GM12878 (cell line): ENCODE measurements around the gene PCED1B. TPM values are rescaled to one million over a fixed set of nuclear protein-coding genes. Genes with fewer than 3 reads are reported as not detected.

Experiments used
- ATAC-seq: fragments of 200-7000 bp; cut with Tn5 transposase; 3 replicates; pipeline ENCODE4 v1.9.1; 2020; ENCODE audit warnings: mild to moderate bottlenecking, moderate library complexity
- BruUV-seq: library from RNA; stranded (reverse); fragments of 400-500 nt; replicated peaks from 2 replicates; lab custom pipeline; 2021; lab: Mats Ljungman, UMichigan
- CTCF ChIA-PET: fragments of 300-600 bp; sonication (Branson Sonifier 250); formaldehyde crosslinking; extraction: SDS; loops from one replicate; lab custom pipeline; 2021; ENCODE audit warnings: inconsistent platforms; lab: Yijun Ruan, JAX
- POLR2A ChIA-PET: fragments of 350-600 bp; formaldehyde crosslinking; extraction: SDS; loops from one replicate; lab custom pipeline; 2021; ENCODE audit warnings: inconsistent platforms; lab: Charles Lee
- RAD21 ChIA-PET: fragments of 300-600 bp; sonication (Branson Sonifier 250); formaldehyde crosslinking; loops from one replicate; lab custom pipeline; 2023; ENCODE audit warnings: antibody characterized with exemption; ENCODE audit not compliant: unreplicated experiment; lab: Charles Lee
- SMC1A ChIA-PET: fragments of 300-600 bp; sonication (Branson Sonifier 250); formaldehyde crosslinking; loops from one replicate; lab custom pipeline; 2023; ENCODE audit not compliant: unreplicated experiment, uncharacterized antibody; lab: Charles Lee
- DNase-seq: peaks from one replicate; pipeline ENCODE4 v3.0.0-alpha.2; 2011; ENCODE audit warnings: low read depth, low spot score
- FAIRE-seq: peaks from 3 replicates; lab custom pipeline; 2011; peaks lifted over from hg19 to GRCh38; lab: Jason Lieb, UNC
- H2AFZ ChIP-seq: 2 replicates; pipeline ENCODE4 v1.6.0; 2011; ENCODE audit warnings: low read depth, low read length, control low read depth; ENCODE audit not compliant: control insufficient read depth
- H3K27ac ChIP-seq: 2 replicates; pipeline ENCODE4 v1.5.1; 2011; ENCODE audit warnings: control low read depth; ENCODE audit not compliant: control insufficient read depth, insufficient read depth
- H3K27me3 ChIP-seq, 2 experiments: replicated peaks in 1 of 2; 2 replicates each; pipeline versions ENCODE4 v1.6.0 to v1.6.1; 2011; ENCODE audit warnings: low read length in 1 of 2; ENCODE audit not compliant: control insufficient read depth in 2 of 2, insufficient read depth in 2 of 2
- H3K36me3 ChIP-seq, 2 experiments: 2 replicates each; pipeline ENCODE4 v1.5.1; 2011; ENCODE audit warnings: low read length in 1 of 2; ENCODE audit not compliant: control insufficient read depth in 2 of 2, insufficient read depth in 2 of 2
- H3K4me1 ChIP-seq: 2 replicates; pipeline ENCODE4 v1.6.1; 2011; ENCODE audit warnings: mild to moderate bottlenecking, low read length, moderate library complexity, mixed read lengths; ENCODE audit not compliant: control insufficient read depth, insufficient read depth
- H3K4me2 ChIP-seq: 2 replicates; pipeline ENCODE4 v1.6.0; 2011; ENCODE audit warnings: control low read depth; ENCODE audit not compliant: control insufficient read depth, insufficient read depth
- H3K4me3 ChIP-seq: fragments of 200-600 bp; sonication (generic); 2 replicates; pipeline ENCODE4 v1.5.1; 2016
- H3K79me2 ChIP-seq: 2 replicates; pipeline ENCODE4 v1.6.0; 2011; ENCODE audit warnings: low read length; ENCODE audit not compliant: control insufficient read depth, insufficient read depth
- H3K9ac ChIP-seq: 2 replicates; pipeline ENCODE4 v1.8.0; 2011; ENCODE audit warnings: low read length, control low read depth, mixed read lengths; ENCODE audit not compliant: control insufficient read depth, insufficient read depth
- H3K9me3 ChIP-seq: replicated peaks from 3 replicates; pipeline ENCODE4 v1.5.1; 2011; ENCODE audit warnings: mild to moderate bottlenecking, low read length; ENCODE audit not compliant: control insufficient read depth, insufficient read depth
- H4K20me1 ChIP-seq: 2 replicates; pipeline ENCODE4 v1.6.0; 2011; ENCODE audit not compliant: control insufficient read depth, insufficient read depth
- CEBPB ChIP-seq, 2 experiments: fragments of 150-350 bp in 1 of 2; IDR thresholded peaks; 2 replicates each; pipeline ENCODE4 v1.6.1; 2012 to 2014; ENCODE audit warnings: low read depth in 2 of 2, low read length in 2 of 2, borderline replicate concordance in 1 of 2, inconsistent platforms in 1 of 2
- CREM ChIP-seq: IDR thresholded peaks from 2 replicates; pipeline ENCODE4 v1.6.1; 2014; ENCODE audit warnings: antibody characterized with exemption, low read depth
- IKZF2 ChIP-seq, 2 experiments: fragments of 450-650 bp; IDR thresholded peaks; 2 replicates each; pipeline ENCODE4 v1.6.1; 2017; ENCODE audit warnings: mild to moderate bottlenecking in 2 of 2, moderate library complexity in 2 of 2
- RBBP5 ChIP-seq: fragments of 200-600 bp; sonication (generic); conservative IDR thresholded peaks from 2 replicates; pipeline ENCODE4 v1.6.1; 2016
- YY1 ChIP-seq: IDR thresholded peaks from 2 replicates; pipeline ENCODE4 v1.6.1; 2011; ENCODE audit warnings: low read depth, mild to moderate bottlenecking, low read length
- in situ Hi-C: fragments of 300-500 bp; cut with MboI; formaldehyde crosslinking; loops from 9 replicates; pipeline ENCODE4 v1.14.3; 2018; ENCODE audit warnings: mixed read lengths
- intact Hi-C: fragments of 100-400 bp; cut with micrococcal nuclease; formaldehyde crosslinking; loops from one replicate; pipeline ENCODE4 v1.14.2; 2022; ENCODE audit not compliant: unreplicated experiment
- polyA plus RNA-seq, 11 experiments: library from polyadenylated mRNA; depleted of rRNA in 4 of 11; unstranded in 6 of 11; stranded (reverse) in 5 of 11; fragments of >200 nt; fragmentation: Nextera tagmentation in 4 of 11; fragmentation: Illumina TruSeq in 1 of 11; extraction: Ambion mirVana in 4 of 11; extraction: Trizol in 1 of 11; gene quantifications; 1 replicate in 1 of 11; 2 replicates in 10 of 11; pipeline versions ENCODE4 v1.2.1 to v1.2.3, GENCODE V29; 2011 to 2016; ENCODE audit warnings: inconsistent platforms in 2 of 11, missing spikeins in 2 of 11, low read depth in 1 of 11
- total RNA-seq, 4 experiments: library from RNA; depleted of rRNA in 3 of 4; stranded (reverse); fragments of >200 nt in 3 of 4; fragmentation: Illumina TruSeq in 1 of 4; extraction: Trizol in 1 of 4; gene quantifications; 2 replicates each; pipeline versions ENCODE4 v1.2.1 to v1.2.3, GENCODE V29; 2013 to 2021
- TF ChIP-seq, protein P1 (sequence below): fragments of 450-650 bp; IDR thresholded peaks from 2 replicates; pipeline ENCODE4 v1.6.1; 2017; ENCODE audit warnings: mild to moderate bottlenecking, moderate library complexity
- TF ChIP-seq, protein P2 (sequence below): fragments of 150-350 bp; IDR thresholded peaks from 2 replicates; pipeline ENCODE4 v1.6.1; 2014; ENCODE audit warnings: mild to moderate bottlenecking, low read depth, low read length
- TF ChIP-seq, protein P3 (sequence below): IDR thresholded peaks from 2 replicates; pipeline ENCODE4 v1.6.1; 2012; ENCODE audit warnings: low read length, inconsistent platforms
- TF ChIP-seq, protein P4 (sequence below): fragments of 450-650 bp; formaldehyde crosslinking; IDR thresholded peaks from 2 replicates; pipeline ENCODE4 v1.4.0; 2020; ENCODE audit warnings: mild to moderate bottlenecking, moderate library complexity

PCED1B gene
- total and polyA plus RNA-seq, 10 of the 15 experiments (the other 5 are each of a cell fraction or from before 2014, with no cell fraction given) = 0.80 to 8.8 (median 3.0) TPM

DNA sequence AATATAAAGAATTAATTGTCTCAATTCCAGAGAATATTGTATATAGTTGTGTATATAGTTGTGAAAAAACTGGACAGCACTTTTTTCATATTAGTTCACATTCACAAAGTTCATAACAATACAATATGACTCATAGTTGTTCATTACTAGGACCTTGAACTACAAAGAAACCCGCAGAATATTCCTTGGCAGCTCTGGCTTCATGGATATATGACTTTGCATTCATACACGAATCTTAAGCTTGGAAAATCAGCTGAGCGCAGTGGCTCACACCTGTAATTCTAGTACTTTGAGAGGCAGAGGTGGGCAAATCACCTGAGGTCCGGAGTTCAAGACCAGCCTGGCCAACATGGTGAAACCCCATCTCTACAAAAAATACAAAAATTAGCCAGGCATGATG is 38.1 kb upstream of the PCED1B start (continued):
- no peak for TF ChIP-seq CREM
- TF ChIP-seq, protein P1, sequence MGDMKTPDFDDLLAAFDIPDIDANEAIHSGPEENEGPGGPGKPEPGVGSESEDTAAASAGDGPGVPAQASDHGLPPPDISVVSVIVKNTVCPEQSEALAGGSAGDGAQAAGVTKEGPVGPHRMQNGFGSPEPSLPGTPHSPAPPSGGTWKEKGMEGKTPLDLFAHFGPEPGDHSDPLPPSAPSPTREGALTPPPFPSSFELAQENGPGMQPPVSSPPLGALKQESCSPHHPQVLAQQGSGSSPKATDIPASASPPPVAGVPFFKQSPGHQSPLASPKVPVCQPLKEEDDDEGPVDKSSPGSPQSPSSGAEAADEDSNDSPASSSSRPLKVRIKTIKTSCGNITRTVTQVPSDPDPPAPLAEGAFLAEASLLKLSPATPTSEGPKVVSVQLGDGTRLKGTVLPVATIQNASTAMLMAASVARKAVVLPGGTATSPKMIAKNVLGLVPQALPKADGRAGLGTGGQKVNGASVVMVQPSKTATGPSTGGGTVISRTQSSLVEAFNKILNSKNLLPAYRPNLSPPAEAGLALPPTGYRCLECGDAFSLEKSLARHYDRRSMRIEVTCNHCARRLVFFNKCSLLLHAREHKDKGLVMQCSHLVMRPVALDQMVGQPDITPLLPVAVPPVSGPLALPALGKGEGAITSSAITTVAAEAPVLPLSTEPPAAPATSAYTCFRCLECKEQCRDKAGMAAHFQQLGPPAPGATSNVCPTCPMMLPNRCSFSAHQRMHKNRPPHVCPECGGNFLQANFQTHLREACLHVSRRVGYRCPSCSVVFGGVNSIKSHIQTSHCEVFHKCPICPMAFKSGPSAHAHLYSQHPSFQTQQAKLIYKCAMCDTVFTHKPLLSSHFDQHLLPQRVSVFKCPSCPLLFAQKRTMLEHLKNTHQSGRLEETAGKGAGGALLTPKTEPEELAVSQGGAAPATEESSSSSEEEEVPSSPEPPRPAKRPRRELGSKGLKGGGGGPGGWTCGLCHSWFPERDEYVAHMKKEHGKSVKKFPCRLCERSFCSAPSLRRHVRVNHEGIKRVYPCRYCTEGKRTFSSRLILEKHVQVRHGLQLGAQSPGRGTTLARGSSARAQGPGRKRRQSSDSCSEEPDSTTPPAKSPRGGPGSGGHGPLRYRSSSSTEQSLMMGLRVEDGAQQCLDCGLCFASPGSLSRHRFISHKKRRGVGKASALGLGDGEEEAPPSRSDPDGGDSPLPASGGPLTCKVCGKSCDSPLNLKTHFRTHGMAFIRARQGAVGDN = no peak
- TF ChIP-seq, protein P2, sequence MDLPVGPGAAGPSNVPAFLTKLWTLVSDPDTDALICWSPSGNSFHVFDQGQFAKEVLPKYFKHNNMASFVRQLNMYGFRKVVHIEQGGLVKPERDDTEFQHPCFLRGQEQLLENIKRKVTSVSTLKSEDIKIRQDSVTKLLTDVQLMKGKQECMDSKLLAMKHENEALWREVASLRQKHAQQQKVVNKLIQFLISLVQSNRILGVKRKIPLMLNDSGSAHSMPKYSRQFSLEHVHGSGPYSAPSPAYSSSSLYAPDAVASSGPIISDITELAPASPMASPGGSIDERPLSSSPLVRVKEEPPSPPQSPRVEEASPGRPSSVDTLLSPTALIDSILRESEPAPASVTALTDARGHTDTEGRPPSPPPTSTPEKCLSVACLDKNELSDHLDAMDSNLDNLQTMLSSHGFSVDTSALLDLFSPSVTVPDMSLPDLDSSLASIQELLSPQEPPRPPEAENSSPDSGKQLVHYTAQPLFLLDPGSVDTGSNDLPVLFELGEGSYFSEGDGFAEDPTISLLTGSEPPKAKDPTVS = no peak

DNA sequence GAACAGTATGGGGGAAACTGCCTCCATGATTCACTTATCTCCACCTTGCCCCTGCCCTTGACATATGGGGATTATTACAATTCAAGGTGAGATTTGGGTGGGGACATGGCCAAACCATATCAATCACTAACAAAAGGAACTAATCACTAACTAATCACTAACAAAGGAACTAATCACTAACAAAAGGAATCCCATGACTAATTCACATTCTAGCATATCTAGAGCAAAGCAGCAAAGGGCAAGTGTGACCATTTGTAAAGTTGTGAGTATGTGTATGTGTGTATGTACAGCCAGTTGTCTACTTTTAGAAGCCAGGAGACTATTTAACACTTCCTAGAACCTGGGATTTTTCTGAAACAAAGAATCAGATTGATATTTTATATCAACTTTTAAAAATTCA is 30.9 kb upstream of the PCED1B start:
- no peak for DNase-seq
- CTCF ChIA-PET = interaction anchor here (1.5 kb wide), 1 partner anchor 22 kb away, joined by 4 read pairs; no protein-coding TSS in a partner anchor
- Histone ChIP-seq H3K79me2 (no peaks in the 10 kb centered on the region), H3K27me3 (no peaks in the 10 kb centered on the region), H3K9me3 (peaks cover 3% of the 10 kb centered on the region; the same call in 2 of the 3 replicates)
- TF ChIP-seq, protein P3, sequence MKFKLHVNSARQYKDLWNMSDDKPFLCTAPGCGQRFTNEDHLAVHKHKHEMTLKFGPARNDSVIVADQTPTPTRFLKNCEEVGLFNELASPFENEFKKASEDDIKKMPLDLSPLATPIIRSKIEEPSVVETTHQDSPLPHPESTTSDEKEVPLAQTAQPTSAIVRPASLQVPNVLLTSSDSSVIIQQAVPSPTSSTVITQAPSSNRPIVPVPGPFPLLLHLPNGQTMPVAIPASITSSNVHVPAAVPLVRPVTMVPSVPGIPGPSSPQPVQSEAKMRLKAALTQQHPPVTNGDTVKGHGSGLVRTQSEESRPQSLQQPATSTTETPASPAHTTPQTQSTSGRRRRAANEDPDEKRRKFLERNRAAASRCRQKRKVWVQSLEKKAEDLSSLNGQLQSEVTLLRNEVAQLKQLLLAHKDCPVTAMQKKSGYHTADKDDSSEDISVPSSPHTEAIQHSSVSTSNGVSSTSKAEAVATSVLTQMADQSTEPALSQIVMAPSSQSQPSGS = no peak
- TF ChIP-seq RBBP5 = no peak
- TF ChIP-seq CEBPB (IDR thresholded peaks at IDR 0.05; ENCODE audit: borderline replicate concordance in 1 of 2, low read depth in 2 of 2, low read length in 2 of 2) = no peak
- no peak for TF ChIP-seq IKZF2 (IDR thresholded peaks at IDR 0.05)
- no peak for TF ChIP-seq YY1
- TF ChIP-seq, protein P4, sequence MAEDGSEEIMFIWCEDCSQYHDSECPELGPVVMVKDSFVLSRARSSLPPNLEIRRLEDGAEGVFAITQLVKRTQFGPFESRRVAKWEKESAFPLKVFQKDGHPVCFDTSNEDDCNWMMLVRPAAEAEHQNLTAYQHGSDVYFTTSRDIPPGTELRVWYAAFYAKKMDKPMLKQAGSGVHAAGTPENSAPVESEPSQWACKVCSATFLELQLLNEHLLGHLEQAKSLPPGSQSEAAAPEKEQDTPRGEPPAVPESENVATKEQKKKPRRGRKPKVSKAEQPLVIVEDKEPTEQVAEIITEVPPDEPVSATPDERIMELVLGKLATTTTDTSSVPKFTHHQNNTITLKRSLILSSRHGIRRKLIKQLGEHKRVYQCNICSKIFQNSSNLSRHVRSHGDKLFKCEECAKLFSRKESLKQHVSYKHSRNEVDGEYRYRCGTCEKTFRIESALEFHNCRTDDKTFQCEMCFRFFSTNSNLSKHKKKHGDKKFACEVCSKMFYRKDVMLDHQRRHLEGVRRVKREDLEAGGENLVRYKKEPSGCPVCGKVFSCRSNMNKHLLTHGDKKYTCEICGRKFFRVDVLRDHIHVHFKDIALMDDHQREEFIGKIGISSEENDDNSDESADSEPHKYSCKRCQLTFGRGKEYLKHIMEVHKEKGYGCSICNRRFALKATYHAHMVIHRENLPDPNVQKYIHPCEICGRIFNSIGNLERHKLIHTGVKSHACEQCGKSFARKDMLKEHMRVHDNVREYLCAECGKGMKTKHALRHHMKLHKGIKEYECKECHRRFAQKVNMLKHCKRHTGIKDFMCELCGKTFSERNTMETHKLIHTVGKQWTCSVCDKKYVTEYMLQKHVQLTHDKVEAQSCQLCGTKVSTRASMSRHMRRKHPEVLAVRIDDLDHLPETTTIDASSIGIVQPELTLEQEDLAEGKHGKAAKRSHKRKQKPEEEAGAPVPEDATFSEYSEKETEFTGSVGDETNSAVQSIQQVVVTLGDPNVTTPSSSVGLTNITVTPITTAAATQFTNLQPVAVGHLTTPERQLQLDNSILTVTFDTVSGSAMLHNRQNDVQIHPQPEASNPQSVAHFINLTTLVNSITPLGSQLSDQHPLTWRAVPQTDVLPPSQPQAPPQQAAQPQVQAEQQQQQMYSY (CRISPR knock-in tag) = no peak
- TF ChIP-seq, all 136 proteins: peak for 0
- Histone ChIP-seq H3K9ac (no peak overlapping the region), H3K36me3 (no peaks in the 10 kb centered on the region), H3K4me2 (no peak overlapping the region), H2AFZ (no peak overlapping the region), H3K27ac (no peak overlapping the region), H4K20me1 (no peaks in the 10 kb centered on the region), H3K4me3 (no peak overlapping the region), H3K4me1 (no peaks in the 10 kb centered on the region)
- ChIA-PET POLR2A (no interaction called here), SMC1A (no interaction called here), RAD21 (no interaction called here)
- FAIRE-seq = no peak
- BruUV-seq = no TSS peak
- ATAC-seq = no peak
- in situ Hi-C loops (no loop called here), intact Hi-C loops (no loop called here)
